Fibroblast of lung (primary cell): ENCODE results near the gene C13orf42.

ENCODE experiments used
- CTCF ChIP-seq, 2 donors: IDR thresholded peaks in 1 of 2; conservative IDR thresholded peaks in 1 of 2; 1 replicate in 1 of 2; 2 replicates in 1 of 2; pipeline ENCODE4 v1.5.1; 2011 to 2012; ENCODE audit warnings: low read length in 2 of 2, control low read depth in 1 of 2, inconsistent platforms in 1 of 2, low read depth in 1 of 2, mild to moderate bottlenecking in 1 of 2
- EZH2 ChIP-seq: IDR thresholded peaks from 2 replicates; pipeline ENCODE4 v1.5.1; 2012; ENCODE audit warnings: low read length, control low read depth, mild to moderate bottlenecking; ENCODE audit errors: missing control alignments

DNA sequence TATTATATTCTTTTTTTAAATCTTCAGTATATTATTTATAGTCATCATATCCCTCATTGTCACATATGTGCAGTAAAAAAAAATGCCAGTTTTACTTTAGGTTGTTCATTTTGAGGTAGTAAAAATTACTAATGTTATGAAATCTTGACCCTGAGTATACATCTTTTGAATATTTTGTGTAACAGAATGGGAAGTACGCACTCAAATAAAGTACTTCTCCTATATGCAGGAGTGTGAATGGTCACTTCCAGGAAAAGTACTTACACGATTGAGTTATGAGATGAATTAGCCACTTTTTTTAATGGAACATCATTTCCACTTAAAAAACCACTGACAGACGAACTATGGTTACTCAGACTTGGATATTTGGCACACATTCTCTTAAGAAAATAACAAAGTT lies 58.5 kb downstream of the C13orf42 start:
- no peak for TF ChIP-seq CTCF (conservative IDR thresholded peaks at IDR 0.05 in 1 of 2, IDR thresholded peaks at IDR 0.05 in 1 of 2; ENCODE audit: low read depth in 1 of 2, low read length in 2 of 2)
- no peak for TF ChIP-seq EZH2
